ENCODE data around the gene TARBP1.
"Not testable (repeated sequence)": the region's sequence is repeated elsewhere in the genome, so short reads cannot be mapped to it uniquely, and the experiment has no call there.

TARBP1 gene

DNA sequence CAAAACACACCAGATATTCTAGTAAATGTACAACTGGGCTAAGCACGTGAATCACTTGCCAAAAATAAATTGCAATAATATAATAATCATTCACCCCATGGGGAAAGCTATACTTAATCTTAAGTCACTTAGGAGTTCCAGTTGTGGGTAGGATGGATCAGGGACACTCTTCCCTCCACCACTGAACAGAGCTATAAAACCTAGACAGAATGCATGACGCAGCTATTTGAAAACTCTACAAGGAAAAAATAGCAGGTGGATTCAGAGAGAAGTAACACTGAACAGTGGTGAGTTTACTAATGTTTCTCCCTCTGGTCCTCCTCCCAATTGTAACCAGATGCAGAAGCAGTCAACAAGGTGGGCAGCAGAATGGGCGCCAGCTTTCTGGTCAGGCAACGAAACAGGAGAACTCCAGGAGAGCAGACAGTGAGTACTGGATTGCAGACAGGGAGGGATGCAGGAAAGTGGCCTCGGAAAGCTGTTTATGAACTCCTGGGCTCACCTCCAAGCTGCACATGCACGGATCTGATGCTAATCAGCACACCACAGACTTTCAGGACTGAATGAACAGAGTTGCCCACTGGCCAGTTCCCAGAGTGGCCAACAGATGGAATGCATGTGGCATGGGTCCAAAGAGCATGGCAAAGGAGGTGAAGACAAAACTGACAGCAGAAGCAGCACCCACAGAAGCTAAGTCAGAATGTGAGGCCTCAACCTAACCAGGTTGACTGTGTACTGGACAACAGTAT, 41.4 kb downstream of the TARBP1 start:
- no peak for DNase-seq (ENCODE audit: low read depth)

DNA sequence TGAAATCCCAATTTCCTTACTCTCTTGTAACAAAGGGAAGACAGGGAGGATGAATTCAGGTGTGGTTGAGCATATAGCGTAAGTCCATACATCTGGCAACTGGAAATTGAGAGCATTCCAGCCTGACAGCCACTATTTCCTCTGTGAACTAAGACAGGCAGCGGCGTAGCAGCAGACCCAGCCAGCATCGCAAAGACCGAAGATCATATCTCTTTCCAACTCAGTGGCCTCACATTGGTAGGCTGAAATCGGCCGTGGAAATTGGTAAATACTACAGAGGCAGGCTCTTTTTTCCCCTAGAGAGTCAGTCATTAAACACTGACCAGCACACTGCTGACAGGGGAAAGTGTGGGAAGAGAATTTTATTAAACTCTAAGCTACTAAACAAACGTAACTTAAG, 43.4 kb downstream of the TARBP1 start:
- no peak for DNase-seq (ENCODE audit: low read depth)

DNA sequence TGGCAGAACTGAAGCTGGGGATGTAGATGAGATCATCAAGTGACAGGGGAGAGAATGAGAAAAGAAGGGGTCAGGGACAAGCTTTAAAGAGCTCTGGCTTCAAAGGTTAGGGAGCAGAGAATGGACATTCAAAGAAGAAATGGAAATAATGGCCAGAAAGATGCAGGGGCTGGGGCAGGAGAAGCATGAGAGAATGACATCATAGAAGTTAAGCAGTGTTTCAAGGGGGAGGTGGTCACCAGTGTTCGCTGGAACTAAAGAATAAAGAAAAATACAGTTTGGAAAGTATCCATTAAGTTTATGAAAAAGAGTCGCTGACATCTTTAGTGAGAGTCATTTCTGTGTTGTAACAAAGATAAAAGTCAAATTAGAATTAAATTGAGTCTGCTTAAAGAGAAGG, 44.3 kb downstream of the TARBP1 start:
- no peak for DNase-seq (ENCODE audit: low read depth)

- DNase-seq (ENCODE audit: low read depth), result no peak
These were observed 45.3 kb downstream of the TARBP1 start for GRCh38 chr1:234433563-234434285.

DNA sequence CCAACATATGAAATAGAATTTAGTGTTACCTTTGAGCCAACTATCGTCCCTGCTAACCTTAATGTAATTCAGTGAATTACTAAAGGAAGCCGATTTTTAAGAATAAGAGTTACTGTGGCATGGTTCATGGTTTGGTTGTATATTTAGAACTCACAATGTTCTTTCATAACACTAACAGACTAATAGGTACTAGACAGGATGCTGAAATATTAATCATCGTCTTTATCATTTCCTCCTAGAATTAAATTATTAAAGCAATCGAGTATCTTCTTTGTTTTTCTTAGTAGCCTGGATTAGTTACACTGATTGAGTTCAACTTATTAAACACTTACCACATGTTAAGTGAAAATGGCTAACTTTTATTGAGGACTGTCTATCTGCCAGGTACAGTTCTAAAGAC, 47.7 kb downstream of the TARBP1 start:
- no peak for DNase-seq (ENCODE audit: low read depth)

DNA sequence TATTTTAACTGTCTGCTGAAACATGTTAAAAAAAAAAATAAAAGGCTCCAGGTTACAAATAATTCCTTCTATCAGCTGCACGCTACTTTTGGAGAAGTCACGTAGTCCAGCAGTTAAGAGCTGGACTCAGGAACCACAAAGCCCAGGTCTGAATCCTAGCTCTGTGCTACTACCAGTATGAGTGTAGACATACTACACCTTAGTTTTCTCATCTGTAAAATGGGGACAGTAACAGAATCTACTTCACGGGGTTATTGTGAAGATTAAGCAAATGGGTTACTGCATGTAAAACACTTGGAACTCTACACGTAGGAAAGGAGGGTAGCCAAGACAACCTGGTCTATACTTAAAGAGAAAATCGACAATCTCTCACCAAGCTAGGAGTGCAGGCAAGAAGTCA, 48.3 kb downstream of the TARBP1 start:
- DNase-seq (ENCODE audit: low read depth), result no peak

DNA sequence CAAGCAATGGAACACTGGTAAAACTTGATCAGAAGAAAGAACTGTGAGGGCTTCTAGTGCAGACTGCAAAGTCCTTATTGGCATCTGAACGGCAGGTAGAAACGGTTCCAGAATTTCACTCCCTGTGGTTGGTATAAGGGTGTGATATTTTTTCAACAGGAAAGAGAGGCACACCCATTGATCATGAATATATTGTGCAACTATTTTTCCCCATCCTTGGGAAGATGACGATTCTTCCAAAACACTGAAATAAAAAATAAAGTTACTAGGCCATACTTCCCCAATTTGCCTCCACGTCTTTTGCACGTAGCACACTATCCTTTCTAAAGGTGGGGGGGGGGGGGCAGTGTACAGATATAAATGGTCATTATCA, 49.6 kb downstream of the TARBP1 start:
- no peak for DNase-seq (ENCODE audit: low read depth)

DNA sequence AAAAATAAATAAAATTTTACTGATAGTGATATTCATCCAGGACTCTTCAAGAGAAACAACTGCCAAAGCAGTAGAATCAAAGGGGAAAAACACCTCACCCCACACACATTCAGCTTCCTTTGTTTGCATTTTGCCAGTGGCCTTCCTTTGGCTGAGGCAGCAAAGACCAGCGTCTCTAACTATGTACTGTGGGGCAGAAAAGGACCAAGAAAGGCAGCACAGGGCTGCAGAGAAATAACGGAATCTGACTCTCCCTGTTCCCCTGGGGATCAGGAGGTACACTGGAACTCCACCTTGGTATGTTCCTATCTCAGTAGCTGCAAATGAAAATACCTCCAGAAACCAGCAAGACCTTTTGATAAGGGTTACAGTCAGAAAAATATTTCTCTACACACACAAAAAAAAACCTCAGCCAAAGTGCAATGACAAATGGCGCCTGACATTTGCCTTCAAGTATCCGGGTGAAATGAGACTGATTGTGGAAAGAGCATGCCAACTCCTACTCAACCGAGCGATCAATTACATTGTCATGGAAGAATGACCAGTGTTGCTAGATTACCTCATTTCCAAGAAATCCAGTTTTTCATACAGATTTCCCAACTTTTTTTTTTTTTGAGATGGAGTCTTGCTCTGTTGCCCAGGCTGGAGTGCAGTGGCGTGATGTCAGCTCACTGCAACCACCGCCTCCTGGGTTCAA, 50.9 kb downstream of the TARBP1 start:
- no peak for DNase-seq (ENCODE audit: low read depth)

DNA sequence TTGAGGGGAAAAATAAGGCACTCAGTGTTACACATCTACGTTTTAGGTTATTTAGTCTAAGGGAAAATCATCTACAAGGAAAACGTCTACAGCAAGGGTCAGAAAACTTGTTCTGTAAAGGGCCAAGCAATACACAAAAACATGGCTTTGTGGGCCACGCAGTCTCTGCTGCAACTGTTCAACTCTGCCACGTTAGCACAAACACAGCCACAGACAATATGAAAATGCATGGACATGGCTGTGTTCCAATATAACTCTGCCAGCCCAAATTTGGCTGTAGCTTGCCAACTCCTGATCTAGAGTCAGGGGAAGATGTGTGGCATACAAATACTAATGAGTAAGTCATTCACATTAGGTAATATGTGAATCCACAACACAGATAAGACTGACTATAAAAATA, 65.0 kb downstream of the TARBP1 start:
- no peak for DNase-seq (ENCODE audit: low read depth)

DNA sequence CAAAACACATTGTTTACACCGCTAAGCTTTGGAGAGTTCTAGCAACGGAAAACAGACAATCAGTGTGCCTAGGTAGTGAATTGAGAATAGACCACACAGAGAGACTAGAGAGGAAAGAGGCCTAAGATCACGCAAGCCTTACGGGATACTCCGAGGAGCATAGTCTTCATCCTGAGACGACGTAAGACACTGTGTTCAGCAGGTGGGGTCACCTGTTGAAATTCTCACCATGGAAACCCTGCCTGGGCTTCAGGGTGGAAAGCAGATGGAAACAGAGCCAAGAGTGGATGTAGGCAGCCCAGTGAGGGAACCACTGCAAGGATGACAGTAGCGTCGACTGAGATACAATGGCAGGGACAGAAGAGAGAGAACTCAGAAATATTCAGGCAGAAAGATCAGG, 65.5 kb downstream of the TARBP1 start:
- no peak for DNase-seq (ENCODE audit: low read depth)

DNA sequence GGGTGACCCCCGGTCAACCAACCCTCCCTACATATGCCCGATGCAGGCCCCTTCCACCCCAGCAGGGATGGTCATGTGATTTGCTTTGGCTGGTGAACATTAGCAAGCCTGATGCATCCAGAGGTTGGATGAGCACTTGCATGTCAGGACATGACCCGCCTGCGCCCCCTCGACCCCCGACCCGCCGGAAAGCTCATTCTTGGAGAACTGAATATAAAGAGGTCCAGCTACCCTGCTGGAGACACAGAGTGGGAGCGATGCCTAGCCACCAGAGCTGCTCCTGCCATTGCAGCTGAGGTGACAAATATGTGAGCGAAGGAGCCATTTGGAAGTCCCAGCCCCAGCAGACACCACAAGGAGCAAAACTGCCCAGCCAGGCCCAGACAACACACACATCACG, 66.1 kb downstream of the TARBP1 start:
- DNase-seq (ENCODE audit: low read depth), result no peak

DNA sequence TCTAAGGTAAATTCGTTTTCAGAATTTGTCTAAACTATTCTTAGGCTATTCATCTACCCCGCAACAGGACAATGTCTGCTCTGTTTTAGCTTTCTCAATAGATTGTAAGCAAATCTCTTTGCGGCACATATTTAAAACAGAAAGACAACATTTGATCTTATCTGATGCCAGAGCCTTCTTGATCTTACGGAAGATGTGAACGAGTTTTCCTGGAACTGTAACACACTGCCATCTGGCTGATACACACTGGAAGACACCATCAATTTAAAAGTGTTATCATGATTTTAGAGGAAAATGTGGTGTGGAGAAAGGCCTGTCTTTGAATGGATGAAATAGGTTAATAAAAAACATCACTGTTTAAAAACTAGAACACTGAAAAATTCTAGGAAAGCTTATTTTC, 69.7 kb downstream of the TARBP1 start:
- no peak for DNase-seq (ENCODE audit: low read depth)

DNA sequence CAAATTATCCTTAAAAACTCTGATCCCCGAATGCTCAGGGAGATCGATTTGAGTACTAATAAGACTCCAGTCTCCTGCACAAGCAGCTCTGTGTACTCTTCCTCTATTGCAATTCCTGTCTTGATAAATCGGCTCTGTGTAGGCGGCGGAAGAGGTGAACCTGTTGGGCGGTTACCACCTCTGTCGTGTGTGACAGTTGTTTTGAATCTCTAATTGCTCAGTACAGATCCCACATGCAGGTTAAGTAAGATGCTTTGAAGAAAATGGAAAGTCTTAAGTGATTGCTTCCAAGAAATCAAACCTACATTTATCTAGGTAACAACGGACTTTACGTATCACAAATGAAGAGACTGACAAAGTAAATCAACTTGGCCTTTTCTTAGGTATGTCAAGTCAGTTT, 70.2 kb downstream of the TARBP1 start:
- DNase-seq (ENCODE audit: low read depth), result no peak

GRCh38 chr1:234406871-234407270, 72.1 kb downstream of the TARBP1 start:
- DNase-seq (ENCODE audit: low read depth), result no peak

DNA sequence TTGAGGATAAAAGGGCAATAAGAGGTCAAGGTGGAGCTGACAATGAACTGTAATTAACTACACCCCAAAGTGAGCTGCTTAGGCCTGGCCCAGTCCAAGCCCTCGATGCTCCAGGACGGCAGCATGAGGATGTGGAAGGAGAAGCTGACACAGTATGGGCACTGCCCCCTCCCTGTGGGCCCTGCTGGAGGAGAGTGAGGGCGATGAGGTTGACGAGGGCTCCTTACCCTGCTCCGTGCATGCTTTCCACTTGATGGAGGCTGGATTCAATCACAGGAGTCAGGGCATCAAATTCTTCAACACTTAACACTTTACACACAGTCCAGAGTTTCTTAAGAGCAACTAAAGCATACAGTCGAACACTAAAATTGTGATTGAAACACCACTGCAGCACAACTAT, 73.3 kb downstream of the TARBP1 start:
- DNase-seq (ENCODE audit: low read depth), result no peak

- no peak for DNase-seq (ENCODE audit: low read depth)
These were observed 76.0 kb downstream of the TARBP1 start for GRCh38 chr1:234402939-234403338.

DNA sequence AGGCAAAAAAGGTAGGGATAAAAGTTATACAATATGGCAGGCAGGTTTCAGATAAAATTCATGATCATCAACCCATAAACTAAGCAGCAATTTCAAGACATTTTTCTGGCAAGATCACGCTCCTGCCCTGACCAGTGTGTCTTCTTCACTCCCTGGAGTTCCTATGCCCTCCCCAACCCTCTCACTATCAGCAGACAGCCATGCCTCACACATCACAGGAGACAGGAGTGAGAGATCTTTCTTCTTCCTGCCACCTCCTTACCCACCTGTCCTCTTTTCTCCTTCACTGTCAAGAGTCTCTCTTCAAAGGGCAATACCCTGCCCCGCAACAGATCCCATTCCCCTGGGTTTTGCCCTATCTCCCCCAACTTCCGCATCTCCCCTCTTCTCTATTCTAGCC, 77.3 kb downstream of the TARBP1 start:
- no peak for DNase-seq (ENCODE audit: low read depth)

- no peak for DNase-seq (ENCODE audit: low read depth)
These were observed 78.2 kb downstream of the TARBP1 start for GRCh38 chr1:234400773-234401172.

GRCh38 chr1:234399515-234399914, 79.5 kb downstream of the TARBP1 start:
- not testable (repeated sequence) for DNase-seq (ENCODE audit: low read depth)

GRCh38 chr1:234398849-234399381, 80.1 kb downstream of the TARBP1 start:
- no peak for DNase-seq (ENCODE audit: low read depth)

- DNase-seq (ENCODE audit: low read depth), result no peak
These were observed 81.2 kb downstream of the TARBP1 start for GRCh38 chr1:234397732-234398131.

DNA sequence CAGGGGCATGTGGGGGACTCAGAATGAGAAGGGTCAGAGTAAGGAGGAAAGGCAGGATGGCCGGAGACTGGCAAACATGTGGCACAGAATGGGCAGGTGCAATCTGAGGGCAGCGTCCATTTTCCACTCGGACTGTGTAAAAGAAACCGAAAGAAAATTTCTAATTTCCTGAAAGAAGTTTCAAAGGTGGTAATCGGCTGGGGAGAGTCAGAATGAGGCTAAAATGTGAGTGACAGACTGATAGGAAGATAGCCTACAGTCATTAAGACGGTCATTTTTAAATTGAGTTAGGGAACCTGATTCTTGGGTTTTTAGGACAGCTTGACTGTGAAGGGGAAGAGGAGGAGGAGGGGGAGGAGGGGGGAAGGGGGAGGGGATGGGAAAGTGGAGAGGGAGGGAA, 82.1 kb downstream of the TARBP1 start:
- no peak for DNase-seq (ENCODE audit: low read depth)

- DNase-seq (ENCODE audit: low read depth), result no peak
These were observed 82.9 kb downstream of the TARBP1 start for GRCh38 chr1:234396092-234396491.

All from stimulated activated CD8-positive, alpha-beta memory T cell treated with anti-CD3 and anti-CD28 coated beads, Interleukin-15, amount 100 ng/mL, for 24 hours (primary cell).